ENCODE results near the gene ZNF599. TPM values are rescaled to one million over a fixed set of nuclear protein-coding genes. Genes with fewer than 3 reads are reported as not detected.

Gene ZNF599
- total and polyA plus RNA-seq, 2 of the 13 experiments (the other 11 are each of a cell fraction or from before 2014, with no cell fraction given): 5.8 to 7.3 TPM

DNA sequence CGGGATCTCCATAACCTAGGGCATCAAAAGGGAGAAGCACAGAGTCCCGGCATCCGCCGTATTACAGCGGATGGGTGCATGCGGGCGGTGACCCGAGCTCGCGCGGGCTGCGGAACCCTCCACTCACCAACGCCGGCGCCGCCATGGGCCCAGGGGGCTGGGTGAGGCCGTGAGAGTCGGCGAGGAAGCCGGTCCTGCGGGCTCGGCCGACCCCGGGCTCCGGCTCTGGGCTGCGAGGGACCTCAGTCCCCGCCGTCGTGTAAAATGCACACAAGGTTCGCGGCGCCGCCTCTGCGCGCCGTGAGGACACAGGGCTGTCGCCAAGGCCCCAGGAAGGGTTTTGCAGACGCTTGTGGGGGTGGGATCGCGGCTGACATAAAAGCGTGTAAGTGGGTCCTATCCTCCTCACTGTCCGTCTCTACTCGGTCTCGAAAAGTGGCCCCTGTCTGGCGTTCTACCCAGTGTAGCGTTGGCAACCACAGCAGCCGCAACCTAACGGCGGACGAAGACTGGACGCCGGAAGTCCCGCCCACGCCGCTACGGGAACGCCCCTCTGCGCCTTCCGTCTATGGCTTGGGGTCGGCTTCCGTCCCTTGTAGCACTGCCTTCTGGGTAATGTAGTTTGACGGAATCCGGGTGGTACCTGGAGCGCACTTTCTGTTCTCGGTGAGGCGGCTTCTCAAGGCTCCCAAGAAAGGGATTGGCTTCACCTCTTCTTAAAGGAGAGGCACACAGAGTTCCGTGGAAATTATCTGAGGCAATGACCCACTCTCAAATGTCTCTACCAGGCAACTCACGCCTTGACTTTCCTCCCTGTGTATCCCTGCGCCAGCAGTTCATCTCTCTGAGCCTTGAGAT, at the start of gene ZNF599 (continued):
- TF ChIP-seq NFYB (CRISPR knock-in tag; IDR thresholded peaks at IDR 0.05) (peak; percentile 74), SP4 (CRISPR knock-in tag; IDR thresholded peaks at IDR 0.05) (peak; percentile 91), ISX (CRISPR knock-in tag; conservative IDR thresholded peaks at IDR 0.05) (no peak), MYNN (CRISPR knock-in tag; IDR thresholded peaks at IDR 0.05; ENCODE audit: low read depth) (0 out of 2 replicates have a peak, but pooled peaks have one; percentile 70), ZNF235 (CRISPR knock-in tag; IDR thresholded peaks at IDR 0.05; ENCODE audit: borderline replicate concordance) (0 out of 2 replicates have a peak, but pooled peaks have one; percentile 57), SNAI1 (CRISPR knock-in tag; IDR thresholded peaks at IDR 0.05; ENCODE audit: borderline replicate concordance) (no peak), SMAD9 (CRISPR knock-in tag; IDR thresholded peaks at IDR 0.05) (no peak), HNF4A (CRISPR knock-in tag; IDR thresholded peaks at IDR 0.05) (no peak), PHF8 (CRISPR knock-in tag; IDR thresholded peaks at IDR 0.05) (peak; percentile 89), KDM5B (CRISPR knock-in tag; IDR thresholded peaks at IDR 0.05; ENCODE audit: borderline replicate concordance) (peak; percentile 81), ZNF34 (CRISPR knock-in tag; IDR thresholded peaks at IDR 0.05; ENCODE audit: borderline replicate concordance) (no peak; the same call in 1 of the 2 replicates), ARHGAP35 (CRISPR knock-in tag; IDR thresholded peaks at IDR 0.05; ENCODE audit: borderline replicate concordance) (no peak), DPF2 (CRISPR knock-in tag; IDR thresholded peaks at IDR 0.05; ENCODE audit: borderline replicate concordance, low read depth) (no peak), ZNF343 (CRISPR knock-in tag; IDR thresholded peaks at IDR 0.05) (no peak), KDM2A (CRISPR knock-in tag; IDR thresholded peaks at IDR 0.05; ENCODE audit: borderline replicate concordance, low read depth) (peak; percentile 94), NFIB (CRISPR knock-in tag; IDR thresholded peaks at IDR 0.05; ENCODE audit: borderline replicate concordance) (no peak), RAD51 (IDR thresholded peaks at IDR 0.05; ENCODE audit: borderline replicate concordance) (no peak)
- TF ChIP-seq, protein P1, sequence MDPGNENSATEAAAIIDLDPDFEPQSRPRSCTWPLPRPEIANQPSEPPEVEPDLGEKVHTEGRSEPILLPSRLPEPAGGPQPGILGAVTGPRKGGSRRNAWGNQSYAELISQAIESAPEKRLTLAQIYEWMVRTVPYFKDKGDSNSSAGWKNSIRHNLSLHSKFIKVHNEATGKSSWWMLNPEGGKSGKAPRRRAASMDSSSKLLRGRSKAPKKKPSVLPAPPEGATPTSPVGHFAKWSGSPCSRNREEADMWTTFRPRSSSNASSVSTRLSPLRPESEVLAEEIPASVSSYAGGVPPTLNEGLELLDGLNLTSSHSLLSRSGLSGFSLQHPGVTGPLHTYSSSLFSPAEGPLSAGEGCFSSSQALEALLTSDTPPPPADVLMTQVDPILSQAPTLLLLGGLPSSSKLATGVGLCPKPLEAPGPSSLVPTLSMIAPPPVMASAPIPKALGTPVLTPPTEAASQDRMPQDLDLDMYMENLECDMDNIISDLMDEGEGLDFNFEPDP (CRISPR knock-in tag; conservative IDR thresholded peaks at IDR 0.05): no peak
- TF ChIP-seq, protein P2, sequence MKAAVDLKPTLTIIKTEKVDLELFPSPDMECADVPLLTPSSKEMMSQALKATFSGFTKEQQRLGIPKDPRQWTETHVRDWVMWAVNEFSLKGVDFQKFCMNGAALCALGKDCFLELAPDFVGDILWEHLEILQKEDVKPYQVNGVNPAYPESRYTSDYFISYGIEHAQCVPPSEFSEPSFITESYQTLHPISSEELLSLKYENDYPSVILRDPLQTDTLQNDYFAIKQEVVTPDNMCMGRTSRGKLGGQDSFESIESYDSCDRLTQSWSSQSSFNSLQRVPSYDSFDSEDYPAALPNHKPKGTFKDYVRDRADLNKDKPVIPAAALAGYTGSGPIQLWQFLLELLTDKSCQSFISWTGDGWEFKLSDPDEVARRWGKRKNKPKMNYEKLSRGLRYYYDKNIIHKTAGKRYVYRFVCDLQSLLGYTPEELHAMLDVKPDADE (CRISPR knock-in tag; IDR thresholded peaks at IDR 0.05): no peak
- TF ChIP-seq, protein P3, sequence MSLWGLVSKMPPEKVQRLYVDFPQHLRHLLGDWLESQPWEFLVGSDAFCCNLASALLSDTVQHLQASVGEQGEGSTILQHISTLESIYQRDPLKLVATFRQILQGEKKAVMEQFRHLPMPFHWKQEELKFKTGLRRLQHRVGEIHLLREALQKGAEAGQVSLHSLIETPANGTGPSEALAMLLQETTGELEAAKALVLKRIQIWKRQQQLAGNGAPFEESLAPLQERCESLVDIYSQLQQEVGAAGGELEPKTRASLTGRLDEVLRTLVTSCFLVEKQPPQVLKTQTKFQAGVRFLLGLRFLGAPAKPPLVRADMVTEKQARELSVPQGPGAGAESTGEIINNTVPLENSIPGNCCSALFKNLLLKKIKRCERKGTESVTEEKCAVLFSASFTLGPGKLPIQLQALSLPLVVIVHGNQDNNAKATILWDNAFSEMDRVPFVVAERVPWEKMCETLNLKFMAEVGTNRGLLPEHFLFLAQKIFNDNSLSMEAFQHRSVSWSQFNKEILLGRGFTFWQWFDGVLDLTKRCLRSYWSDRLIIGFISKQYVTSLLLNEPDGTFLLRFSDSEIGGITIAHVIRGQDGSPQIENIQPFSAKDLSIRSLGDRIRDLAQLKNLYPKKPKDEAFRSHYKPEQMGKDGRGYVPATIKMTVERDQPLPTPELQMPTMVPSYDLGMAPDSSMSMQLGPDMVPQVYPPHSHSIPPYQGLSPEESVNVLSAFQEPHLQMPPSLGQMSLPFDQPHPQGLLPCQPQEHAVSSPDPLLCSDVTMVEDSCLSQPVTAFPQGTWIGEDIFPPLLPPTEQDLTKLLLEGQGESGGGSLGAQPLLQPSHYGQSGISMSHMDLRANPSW (CRISPR knock-in tag; IDR thresholded peaks at IDR 0.05; ENCODE audit: borderline replicate concordance): no peak
- TF ChIP-seq, protein P4, sequence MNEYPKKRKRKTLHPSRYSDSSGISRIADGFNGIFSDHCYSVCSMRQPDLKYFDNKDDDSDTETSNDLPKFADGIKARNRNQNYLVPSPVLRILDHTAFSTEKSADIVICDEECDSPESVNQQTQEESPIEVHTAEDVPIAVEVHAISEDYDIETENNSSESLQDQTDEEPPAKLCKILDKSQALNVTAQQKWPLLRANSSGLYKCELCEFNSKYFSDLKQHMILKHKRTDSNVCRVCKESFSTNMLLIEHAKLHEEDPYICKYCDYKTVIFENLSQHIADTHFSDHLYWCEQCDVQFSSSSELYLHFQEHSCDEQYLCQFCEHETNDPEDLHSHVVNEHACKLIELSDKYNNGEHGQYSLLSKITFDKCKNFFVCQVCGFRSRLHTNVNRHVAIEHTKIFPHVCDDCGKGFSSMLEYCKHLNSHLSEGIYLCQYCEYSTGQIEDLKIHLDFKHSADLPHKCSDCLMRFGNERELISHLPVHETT (CRISPR knock-in tag; conservative IDR thresholded peaks at IDR 0.05): no peak

All from HepG2 (cell line).